Hepatocyte (in vitro differentiated cells): ENCODE measurements around the gene FOXF2. TPM values are rescaled to one million over a fixed set of nuclear protein-coding genes. Genes with fewer than 3 reads are reported as not detected.

Source experiments
- DNase-seq: peaks from one replicate; pipeline ENCODE4 v3.0.0-alpha.2; 2016; ENCODE audit warnings: low spot score
- H2AFZ ChIP-seq: fragments of 200-600 bp; sonication (generic); 2 replicates; pipeline ENCODE4 v1.6.0; 2016; ENCODE audit warnings: antibody characterized with exemption, mild to moderate bottlenecking
- H3K27ac ChIP-seq: fragments of 200-600 bp; sonication (generic); 2 replicates; pipeline ENCODE4 v1.5.1; 2016; ENCODE audit warnings: mild to moderate bottlenecking
- H3K27me3 ChIP-seq: fragments of 200-600 bp; sonication (generic); 2 replicates; pipeline ENCODE4 v1.6.1; 2016
- H3K36me3 ChIP-seq: fragments of 200-600 bp; sonication (generic); replicated peaks from 2 replicates; pipeline ENCODE4 v1.5.1; 2016; ENCODE audit warnings: low read depth; ENCODE audit not compliant: insufficient read depth
- H3K4me1 ChIP-seq: fragments of 200-600 bp; sonication (generic); 2 replicates; pipeline ENCODE4 v1.5.1; 2016; ENCODE audit warnings: mild to moderate bottlenecking, moderate library complexity; ENCODE audit not compliant: insufficient read depth
- H3K4me2 ChIP-seq: fragments of 200-600 bp; sonication (generic); 2 replicates; pipeline ENCODE4 v1.6.0; 2016
- H3K4me3 ChIP-seq: fragments of 200-600 bp; sonication (generic); 2 replicates; pipeline ENCODE4 v1.5.1; 2016; ENCODE audit warnings: mild to moderate bottlenecking
- H3K79me2 ChIP-seq: fragments of 200-600 bp; sonication (generic); 2 replicates; pipeline ENCODE4 v1.6.0; 2017; ENCODE audit warnings: mild to moderate bottlenecking
- H3K9me2 ChIP-seq: fragments of 200-600 bp; sonication (generic); replicated peaks from 2 replicates; pipeline ENCODE4 v1.6.0; 2017; ENCODE audit warnings: mild to moderate bottlenecking; ENCODE audit not compliant: insufficient read depth
- H3K9me3 ChIP-seq: fragments of 200-600 bp; sonication (generic); 2 replicates; pipeline ENCODE4 v1.5.1; 2016; ENCODE audit warnings: low read depth, mild to moderate bottlenecking
- H4K20me1 ChIP-seq: fragments of 200-600 bp; sonication (generic); 2 replicates; pipeline ENCODE4 v1.6.0; 2016; ENCODE audit warnings: mild to moderate bottlenecking; ENCODE audit not compliant: insufficient read depth, poor library complexity, severe bottlenecking
- EZH2 ChIP-seq: fragments of 200-600 bp; sonication (generic); IDR thresholded peaks from 2 replicates; pipeline ENCODE4 v1.6.1; 2016; ENCODE audit warnings: antibody characterized with exemption, mild to moderate bottlenecking, borderline replicate concordance
- EZH2phosphoT487 ChIP-seq: fragments of 200-600 bp; sonication (generic); IDR thresholded peaks from one replicate; pipeline ENCODE4 v1.6.1; 2018; ENCODE audit warnings: antibody characterized with exemption, mild to moderate bottlenecking, low read depth, moderate library complexity; ENCODE audit not compliant: unreplicated experiment, severe bottlenecking
- WGBS: methylation state at CpG from one replicate; pipeline ENCODE4 v1.1.6; 2016; ENCODE audit warnings: low lambda C conversion rate; ENCODE audit errors: missing lambda C conversion rate; 5-methylcytosine and 5-hydroxymethylcytosine counted together
- polyA plus RNA-seq: library from polyadenylated mRNA; unstranded; fragments of >200 nt; fragmentation: Nextera tagmentation; extraction: Ambion mirVana; gene quantifications from 2 replicates; pipeline ENCODE4 v1.2.1, GENCODE V29; 2016
- total RNA-seq: library from RNA; depleted of rRNA; stranded (reverse); fragments of >200 nt; gene quantifications from 2 replicates; pipeline ENCODE4 v1.2.3, GENCODE V29; 2014
- TF ChIP-seq, protein P1 (sequence below): fragments of 200-600 bp; sonication (generic); IDR thresholded peaks from 2 replicates; pipeline ENCODE4 v1.5.1; 2016; ENCODE audit warnings: antibody characterized with exemption, mild to moderate bottlenecking; ENCODE audit not compliant: poor library complexity

The FOXF2 gene
- total and polyA plus RNA-seq, 2 experiments from 2014 or later, result 28.0 to 31.5 TPM

- Histone ChIP-seq H4K20me1 (no peaks in the 10 kb centered on the region), H3K27me3 (peaks cover 4% of the 10 kb centered on the region), H3K36me3 (no peaks in the 10 kb centered on the region), H3K4me1 (no peaks in the 10 kb centered on the region), H3K4me2 (no peak overlapping the region), H3K27ac (no peak overlapping the region), H3K9me2 (no peaks in the 10 kb centered on the region), H2AFZ (no peak overlapping the region), H3K9me3 (no peaks in the 10 kb centered on the region), H3K4me3 (no peak overlapping the region), H3K79me2 (no peaks in the 10 kb centered on the region)
- TF ChIP-seq EZH2, result no peak
- no peak for TF ChIP-seq EZH2phosphoT487
- TF ChIP-seq, protein P1, sequence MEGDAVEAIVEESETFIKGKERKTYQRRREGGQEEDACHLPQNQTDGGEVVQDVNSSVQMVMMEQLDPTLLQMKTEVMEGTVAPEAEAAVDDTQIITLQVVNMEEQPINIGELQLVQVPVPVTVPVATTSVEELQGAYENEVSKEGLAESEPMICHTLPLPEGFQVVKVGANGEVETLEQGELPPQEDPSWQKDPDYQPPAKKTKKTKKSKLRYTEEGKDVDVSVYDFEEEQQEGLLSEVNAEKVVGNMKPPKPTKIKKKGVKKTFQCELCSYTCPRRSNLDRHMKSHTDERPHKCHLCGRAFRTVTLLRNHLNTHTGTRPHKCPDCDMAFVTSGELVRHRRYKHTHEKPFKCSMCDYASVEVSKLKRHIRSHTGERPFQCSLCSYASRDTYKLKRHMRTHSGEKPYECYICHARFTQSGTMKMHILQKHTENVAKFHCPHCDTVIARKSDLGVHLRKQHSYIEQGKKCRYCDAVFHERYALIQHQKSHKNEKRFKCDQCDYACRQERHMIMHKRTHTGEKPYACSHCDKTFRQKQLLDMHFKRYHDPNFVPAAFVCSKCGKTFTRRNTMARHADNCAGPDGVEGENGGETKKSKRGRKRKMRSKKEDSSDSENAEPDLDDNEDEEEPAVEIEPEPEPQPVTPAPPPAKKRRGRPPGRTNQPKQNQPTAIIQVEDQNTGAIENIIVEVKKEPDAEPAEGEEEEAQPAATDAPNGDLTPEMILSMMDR, result no peak
- WGBS, result 76% methylated on average over 12 of the region's 13 CpGs
- no peak for DNase-seq
Observed at GRCh38 chr6:1406306-1407072, 17.1 kb downstream of the FOXF2 start.

DNA sequence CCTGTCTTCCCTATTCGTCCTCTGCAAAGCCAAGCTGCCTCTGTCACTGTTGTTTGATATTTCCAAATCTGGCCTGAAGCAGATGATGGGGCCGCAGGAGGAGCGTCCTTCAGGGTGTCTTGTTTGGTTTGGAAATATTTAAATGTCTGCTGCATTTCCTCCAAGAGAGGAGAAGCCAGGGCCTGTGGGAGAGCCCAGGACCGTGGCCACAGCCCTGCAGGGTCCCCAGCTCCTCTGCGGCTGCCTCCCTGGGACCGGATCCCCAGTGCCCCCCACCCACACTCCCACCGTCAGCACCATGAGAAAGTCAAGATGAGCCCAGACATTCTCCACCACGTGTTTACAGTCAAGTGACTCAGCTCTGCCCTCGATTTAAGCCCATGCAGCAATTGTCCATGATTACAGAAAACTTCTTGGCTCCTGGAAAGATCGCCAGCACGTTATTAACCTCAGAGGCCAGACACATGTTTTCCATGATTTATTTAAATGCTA lies 18.2 kb downstream of the FOXF2 start:
- Histone ChIP-seq H4K20me1 (no peaks in the 10 kb centered on the region), H3K4me2 (no peak overlapping the region), H2AFZ (no peak overlapping the region), H3K27ac (peak overlapping the region; percentile 36), H3K27me3 (peaks cover 4% of the 10 kb centered on the region), H3K79me2 (no peaks in the 10 kb centered on the region), H3K4me3 (no peak overlapping the region), H3K36me3 (no peaks in the 10 kb centered on the region), H3K4me1 (no peaks in the 10 kb centered on the region), H3K9me3 (no peaks in the 10 kb centered on the region), H3K9me2 (no peaks in the 10 kb centered on the region)
- DNase-seq, result no peak
- no peak for TF ChIP-seq EZH2phosphoT487
- TF ChIP-seq, protein P1, result no peak
- TF ChIP-seq EZH2, result no peak
- WGBS, result 53% methylated on average over 11 of the region's 11 CpGs

DNA sequence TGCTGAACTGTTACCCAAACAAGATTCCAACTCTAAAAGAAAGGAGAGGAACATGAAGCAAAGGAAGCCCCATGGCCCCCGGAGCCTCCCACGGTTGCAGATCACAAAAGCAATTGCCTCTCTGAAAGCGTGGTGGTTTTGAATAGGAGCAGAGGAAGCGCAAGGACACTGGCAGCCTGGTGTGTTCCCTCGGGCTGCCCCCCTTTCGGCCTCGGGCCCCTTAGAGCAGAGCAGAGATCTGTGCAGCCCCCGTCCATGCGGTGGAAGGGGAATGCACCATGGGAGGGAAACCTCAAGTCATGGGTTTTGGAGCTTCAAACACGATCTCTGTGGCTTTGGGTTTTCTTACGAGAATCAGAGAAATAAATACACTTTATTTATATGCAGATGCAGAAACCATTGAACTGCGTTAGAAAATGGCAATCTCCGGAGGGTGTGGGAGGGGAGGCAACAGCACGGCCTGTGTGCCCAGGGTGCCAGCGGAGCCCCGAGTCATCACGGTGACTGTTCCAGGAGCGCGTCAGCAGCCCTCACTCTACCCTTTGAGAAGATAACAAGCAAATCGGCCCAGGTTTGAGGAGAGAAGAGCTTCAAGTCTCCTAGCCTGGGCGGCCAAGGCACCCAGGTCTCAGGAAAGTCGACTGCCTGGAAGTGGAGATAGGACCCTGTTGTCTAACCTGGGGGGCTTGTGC lies 20.5 kb downstream of the FOXF2 start:
- DNase-seq, result no peak
- no peaks in the 10 kb centered on the region for H3K9me3 ChIP-seq
- no peak overlapping the region for H3K4me3 ChIP-seq
- TF ChIP-seq, protein P1, result no peak
- no peak for TF ChIP-seq EZH2
- TF ChIP-seq EZH2phosphoT487, result no peak
- H3K9me2 ChIP-seq, result no peaks in the 10 kb centered on the region
- H3K27ac ChIP-seq, result no peak overlapping the region
- H3K4me1 ChIP-seq, result no peaks in the 10 kb centered on the region
- peaks cover 4% of the 10 kb centered on the region for H3K27me3 ChIP-seq
- H3K36me3 ChIP-seq, result no peaks in the 10 kb centered on the region
- no peaks in the 10 kb centered on the region for H3K79me2 ChIP-seq
- H2AFZ ChIP-seq, result no peak overlapping the region
- no peaks in the 10 kb centered on the region for H4K20me1 ChIP-seq
- H3K4me2 ChIP-seq, result no peak overlapping the region
- WGBS, result 68% methylated on average over 22 of the region's 22 CpGs
